ENCODE measurements around the gene SIPA1. TPM values are rescaled to one million over a fixed set of nuclear protein-coding genes. Genes with fewer than 3 reads are reported as not detected.

SIPA1 gene
- total RNA-seq, 1 experiment from 2014 or later: 65.4 TPM

GRCh38 chr11:65615229-65615949 is 22.5 kb upstream of the SIPA1 start, which contains the start of gene PCNX3 (continued):
- TF ChIP-seq ETV6 (CRISPR knock-in tag; IDR thresholded peaks at IDR 0.05): no peak; the same call in 1 of the 2 replicates
- TF ChIP-seq KAT7 (CRISPR knock-in tag; IDR thresholded peaks at IDR 0.05; ENCODE audit: borderline replicate concordance): no peak
- no peak for TF ChIP-seq PRDM15 (CRISPR knock-in tag; IDR thresholded peaks at IDR 0.05)
- no peak for TF ChIP-seq ERG (CRISPR knock-in tag; IDR thresholded peaks at IDR 0.05)
- no peak for TF ChIP-seq FOXP4 (CRISPR knock-in tag; IDR thresholded peaks at IDR 0.05)
- no peak for TF ChIP-seq ZNF219 (CRISPR knock-in tag; IDR thresholded peaks at IDR 0.05; ENCODE audit: borderline replicate concordance)
- no peak for TF ChIP-seq HMGXB4 (CRISPR knock-in tag; IDR thresholded peaks at IDR 0.05)
- TF ChIP-seq CREM (CRISPR knock-in tag; IDR thresholded peaks at IDR 0.05): peak; percentile 90
- peak; percentile 92 for TF ChIP-seq ZBTB21 (CRISPR knock-in tag; IDR thresholded peaks at IDR 0.05; ENCODE audit: borderline replicate concordance)
- peak; percentile 98 for TF ChIP-seq SP1 (CRISPR knock-in tag; conservative IDR thresholded peaks at IDR 0.05)
- TF ChIP-seq CTCF (IDR thresholded peaks at IDR 0.05): no peak
- TF ChIP-seq E2F5 (CRISPR knock-in tag; IDR thresholded peaks at IDR 0.05): 0 out of 2 replicates have a peak, but pooled peaks have one; percentile 27
- TF ChIP-seq ZBTB43 (CRISPR knock-in tag; IDR thresholded peaks at IDR 0.05): no peak
- no peak for TF ChIP-seq RELA (CRISPR knock-in tag; IDR thresholded peaks at IDR 0.05; ENCODE audit: borderline replicate concordance)
- TF ChIP-seq USF2 (CRISPR knock-in tag; IDR thresholded peaks at IDR 0.05): no peak
- TF ChIP-seq ZNF232 (CRISPR knock-in tag; IDR thresholded peaks at IDR 0.05): no peak

Data from WTC11 (cell line).